ENCODE measurements around the gene ARL17B.
A peak's percentile ranks its signal among the peaks of the same experiment; 100 is the strongest.
"Not testable (repeated sequence)": the region's sequence is repeated elsewhere in the genome, so short reads cannot be mapped to it uniquely, and the experiment has no call there.

The ARL17B gene

DNA sequence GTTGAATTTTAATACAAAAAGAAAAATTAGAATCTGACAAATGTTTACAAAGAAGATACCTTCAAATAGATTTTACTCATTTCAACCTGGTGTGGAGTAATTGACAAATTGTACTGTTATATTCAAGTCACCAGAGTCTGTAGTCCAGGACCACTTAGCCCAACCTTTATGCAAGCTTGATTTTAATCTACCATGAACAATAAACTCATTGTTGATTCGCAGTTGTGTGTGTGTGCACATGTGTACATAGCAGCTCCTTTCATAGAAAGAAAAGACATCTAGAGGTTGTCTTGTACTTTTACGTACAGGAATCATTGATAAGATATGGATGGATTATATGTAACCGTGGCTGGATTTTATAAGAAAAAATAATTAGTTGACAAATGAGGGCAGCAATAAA lies 87.3 kb downstream of the ARL17B start:
- Histone ChIP-seq H3K4me3 (ENCODE audit: low read depth, low read length) (no peak overlapping the region), H3K9me3 (no peaks in the 10 kb centered on the region), H3K36me3 (no peaks in the 10 kb centered on the region), H3K27me3 (no peaks in the 10 kb centered on the region), H3K4me1 (no peaks in the 10 kb centered on the region)
- DNase-seq: no peak
- no peak for TF ChIP-seq CTCF (IDR thresholded peaks at IDR 0.05; ENCODE audit: low read depth, low read length)

- no peak for DNase-seq
- Histone ChIP-seq H3K36me3 (no peaks in the 10 kb centered on the region), H3K9me3 (no peaks in the 10 kb centered on the region), H3K4me1 (no peaks in the 10 kb centered on the region), H3K4me3 (ENCODE audit: low read depth, low read length) (no peak overlapping the region), H3K27me3 (no peaks in the 10 kb centered on the region)
- no peak for TF ChIP-seq CTCF (IDR thresholded peaks at IDR 0.05; ENCODE audit: low read depth, low read length)
These were observed 87.9 kb downstream of the ARL17B start for GRCh38 chr17:46273541-46274236.

GRCh38 chr17:46270032-46270431 lies 91.5 kb downstream of the ARL17B start:
- TF ChIP-seq CTCF (IDR thresholded peaks at IDR 0.05; ENCODE audit: low read depth, low read length): no peak
- no peaks in the 10 kb centered on the region for H3K27me3 ChIP-seq
- no peaks in the 10 kb centered on the region for H3K9me3 ChIP-seq
- no peaks in the 10 kb centered on the region for H3K4me1 ChIP-seq
- no peak overlapping the region for H3K4me3 ChIP-seq (ENCODE audit: low read depth, low read length)
- H3K36me3 ChIP-seq: 0 out of 2 replicates have a peak, but pooled peaks cover 2% of the 10 kb centered on the region
- no peak for DNase-seq

DNA sequence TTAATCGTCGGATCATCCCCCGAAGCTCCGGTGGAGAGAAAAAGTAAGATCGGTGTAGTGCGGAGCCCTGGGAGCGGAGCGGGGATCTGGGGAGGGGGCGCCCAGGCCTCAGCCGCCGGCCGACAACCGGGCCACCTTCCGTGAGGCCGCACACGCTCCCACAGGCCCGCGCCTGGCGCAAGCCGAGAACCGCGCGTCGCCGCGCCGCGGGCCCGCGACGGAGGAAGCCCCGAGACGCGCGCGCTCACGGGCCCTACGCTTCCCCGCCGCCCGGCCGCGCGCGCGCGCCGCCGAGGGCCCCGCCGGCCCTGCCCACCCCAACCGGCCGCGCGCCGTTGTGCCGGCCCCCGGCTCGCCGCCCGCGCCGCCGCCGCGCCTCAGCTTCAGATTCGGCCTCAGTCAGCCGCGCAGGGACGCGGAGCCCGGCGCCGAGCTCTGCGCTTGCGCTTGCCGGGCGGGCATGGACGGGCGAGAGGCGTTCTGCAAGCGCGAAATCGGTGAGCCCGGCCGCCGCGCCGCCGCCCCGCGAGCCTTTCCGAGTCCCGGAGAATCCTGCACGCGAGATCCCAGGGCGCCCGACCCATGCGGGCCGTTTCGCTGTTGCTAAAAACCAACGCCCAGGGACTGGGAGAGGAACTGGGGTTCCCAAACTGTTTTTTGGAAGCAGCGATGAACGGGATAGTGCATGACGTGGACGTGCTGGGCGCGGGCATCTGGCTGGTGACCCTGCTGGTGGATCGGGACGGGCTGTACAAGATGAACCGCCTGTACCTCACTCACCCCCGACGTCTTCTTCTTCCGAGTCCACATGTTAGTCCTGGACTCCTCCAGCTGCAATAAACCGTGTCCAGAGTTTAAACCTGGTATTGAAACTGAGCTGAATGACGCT lies 94.7 kb downstream of the ARL17B start:
- peak; percentile 17; the same call in 1 of the 2 replicates for TF ChIP-seq CTCF (IDR thresholded peaks at IDR 0.05; ENCODE audit: low read depth, low read length)
- DNase-seq: peak; percentile 90

GRCh38 chr17:46266063-46266655 lies 95.4 kb downstream of the ARL17B start:
- H3K4me3 ChIP-seq (ENCODE audit: low read depth, low read length): peak overlapping the region; percentile 61
- not testable (repeated sequence) for H3K9me3 ChIP-seq, DNase-seq, H3K27me3 ChIP-seq, H3K36me3 ChIP-seq, H3K4me1 ChIP-seq

More for the DNA sequence above, 94.7 kb downstream of the ARL17B start:
- no peaks in the 10 kb centered on the region for H3K27me3 ChIP-seq
- no peaks in the 10 kb centered on the region for H3K4me1 ChIP-seq
- peak overlapping the region; percentile 70 for H3K4me3 ChIP-seq (ENCODE audit: low read depth, low read length)
- H3K9me3 ChIP-seq: no peaks in the 10 kb centered on the region
- H3K36me3 ChIP-seq: 0 out of 2 replicates have a peak, but pooled peaks cover 2% of the 10 kb centered on the region

- no peaks in the 10 kb centered on the region for H3K9me3 ChIP-seq
- DNase-seq: no peak
- no peak overlapping the region for H3K4me3 ChIP-seq (ENCODE audit: low read depth, low read length)
- 0 out of 2 replicates have a peak, but pooled peaks cover 2% of the 10 kb centered on the region for H3K36me3 ChIP-seq
- TF ChIP-seq CTCF (IDR thresholded peaks at IDR 0.05; ENCODE audit: low read depth, low read length): no peak
- no peaks in the 10 kb centered on the region for H3K4me1 ChIP-seq
- H3K27me3 ChIP-seq: no peaks in the 10 kb centered on the region
These were observed 96.9 kb downstream of the ARL17B start for GRCh38 chr17:46264456-46265198.
